Keratinocyte (primary cell): ENCODE results near the gene TSPAN18. TPM values are rescaled to one million over a fixed set of nuclear protein-coding genes. Genes with fewer than 3 reads are reported as not detected.

Source experiments
- DNase-seq: peaks from one replicate; pipeline ENCODE4 v3.0.0-alpha.2; 2011; ENCODE audit warnings: low read depth, missing footprints, low spot score
- FAIRE-seq: peaks from 2 replicates; lab custom pipeline; 2011; peaks lifted over from hg19 to GRCh38; lab: Jason Lieb, UNC
- H2AFZ ChIP-seq: 2 replicates; pipeline ENCODE4 v1.6.0; 2012; ENCODE audit warnings: low read length, control low read depth, inconsistent platforms; ENCODE audit not compliant: control insufficient read depth
- H3K27ac ChIP-seq: 2 replicates; pipeline ENCODE4 v1.5.1; 2011; ENCODE audit warnings: low read length; ENCODE audit not compliant: control insufficient read depth, insufficient read depth
- H3K27me3 ChIP-seq: 3 replicates; pipeline ENCODE4 v1.6.0; 2011; ENCODE audit warnings: low read length; ENCODE audit not compliant: control insufficient read depth, insufficient read depth; ENCODE audit errors: extremely low read depth
- H3K36me3 ChIP-seq, 2 experiments: 2 replicates in 1 of 2; 3 replicates in 1 of 2; pipeline ENCODE4 v1.5.1; 2011; ENCODE audit warnings: low read length in 2 of 2, mild to moderate bottlenecking in 1 of 2; ENCODE audit not compliant: control insufficient read depth in 2 of 2, insufficient read depth in 2 of 2; ENCODE audit errors: extremely low read depth in 1 of 2
- H3K4me1 ChIP-seq: 3 replicates; pipeline ENCODE4 v1.5.1; 2011; ENCODE audit warnings: low read length; ENCODE audit not compliant: control insufficient read depth, insufficient read depth; ENCODE audit errors: extremely low read depth
- H3K4me2 ChIP-seq: 3 replicates; pipeline ENCODE4 v1.6.0; 2011; ENCODE audit warnings: low read depth, low read length; ENCODE audit not compliant: control insufficient read depth, insufficient read depth; ENCODE audit errors: extremely low read depth
- H3K4me3 ChIP-seq, 3 experiments: fragments of 200-600 bp in 1 of 3; sonication (generic) in 1 of 3; 2 replicates in 2 of 3; 3 replicates in 1 of 3; pipeline ENCODE4 v1.5.1; 2011 to 2016; ENCODE audit warnings: low read length in 3 of 3, mild to moderate bottlenecking in 3 of 3, control low read depth in 2 of 3, inconsistent platforms in 1 of 3, low read depth in 1 of 3, mixed read lengths in 1 of 3, mixed run types in 1 of 3, moderate library complexity in 1 of 3; ENCODE audit not compliant: control insufficient read depth in 2 of 3, insufficient read depth in 2 of 3; ENCODE audit errors: extremely low read depth in 1 of 3
- H3K79me2 ChIP-seq: 2 replicates; pipeline ENCODE4 v1.6.0; 2012; ENCODE audit warnings: low read length; ENCODE audit not compliant: control insufficient read depth, insufficient read depth
- H3K9ac ChIP-seq: 3 replicates; pipeline ENCODE4 v1.6.0; 2011; ENCODE audit warnings: low read length; ENCODE audit not compliant: control insufficient read depth, insufficient read depth; ENCODE audit errors: extremely low read depth
- H3K9me1 ChIP-seq: 3 replicates; pipeline ENCODE4 v1.6.0; 2011; ENCODE audit warnings: low read length; ENCODE audit not compliant: control insufficient read depth, insufficient read depth; ENCODE audit errors: extremely low read depth
- H3K9me3 ChIP-seq: 2 replicates; pipeline ENCODE4 v1.5.1; 2012; ENCODE audit warnings: low read depth, low read length; ENCODE audit not compliant: control insufficient read depth
- H4K20me1 ChIP-seq: 3 replicates; pipeline ENCODE4 v1.6.0; 2011; ENCODE audit warnings: low read length; ENCODE audit not compliant: control insufficient read depth, insufficient read depth; ENCODE audit errors: extremely low read depth
- CTCF ChIP-seq, 3 experiments: IDR thresholded peaks in 1 of 3; conservative IDR thresholded peaks in 1 of 3; optimal IDR thresholded peaks in 1 of 3; 2 replicates in 2 of 3; 3 replicates in 1 of 3; pipeline versions ENCODE3 to v1.5.1; 2011; ENCODE audit warnings: low read length in 3 of 3, mild to moderate bottlenecking in 3 of 3, moderate library complexity in 2 of 3, control low read depth in 1 of 3, inconsistent platforms in 1 of 3; ENCODE audit not compliant: insufficient read depth in 2 of 3; ENCODE audit errors: extremely low read depth in 1 of 3
- EZH2 ChIP-seq: IDR thresholded peaks from one replicate; pipeline ENCODE4 v1.6.1; 2012; ENCODE audit warnings: inconsistent platforms, mild to moderate bottlenecking, low read length, moderate library complexity
- dilution Hi-C: fragments of 300-500 bp; cut with MboI; formaldehyde crosslinking; loops from one replicate; pipeline ENCODE4 v1.7.0; 2020; ENCODE audit warnings: low sequenced_read_pairs; ENCODE audit not compliant: extremely low pct_ligation_motif_present
- polyA plus RNA-seq, 5 experiments: library from polyadenylated mRNA; depleted of rRNA in 3 of 5; stranded (reverse) in 3 of 5; stranded (forward) in 1 of 5; unstranded in 1 of 5; fragments of >200 nt; gene quantifications; 1 replicate in 1 of 5; 2 replicates in 3 of 5; 3 replicates in 1 of 5; pipeline versions ENCODE4 v1.2.1 to v1.2.3, GENCODE V29; 2011 to 2012; ENCODE audit warnings: missing spikeins in 2 of 5, low read depth in 1 of 5, low replicate concordance in 1 of 5

Gene TSPAN18
- polyA plus RNA-seq, 1 donor (not counting 4 experiments of a cell fraction or from before 2014, with no cell fraction given), result not detected

- no peak for TF ChIP-seq EZH2
- TF ChIP-seq CTCF (optimal IDR thresholded peaks at IDR 0.05 in 1 of 3, IDR thresholded peaks at IDR 0.05 in 1 of 3, conservative IDR thresholded peaks at IDR 0.05 in 1 of 3; ENCODE audit: extremely low read depth in 1 of 3, insufficient read depth in 2 of 3, low read length in 3 of 3), result no peak
- no peaks in the 10 kb centered on the region for H3K79me2 ChIP-seq
- H3K4me3 ChIP-seq, result no peak overlapping the region
- H3K9me1 ChIP-seq, result no peaks in the 10 kb centered on the region
- no peaks in the 10 kb centered on the region for H3K36me3 ChIP-seq
- H3K27ac ChIP-seq, result no peak overlapping the region
- H3K9me3 ChIP-seq, result no peaks in the 10 kb centered on the region
- no peaks in the 10 kb centered on the region for H4K20me1 ChIP-seq
- DNase-seq (no peak), FAIRE-seq (no peak)
- peaks cover 16% of the 10 kb centered on the region for H3K27me3 ChIP-seq
- no peak overlapping the region for H3K9ac ChIP-seq
- dilution Hi-C loops, result no loop called here
- H2AFZ ChIP-seq, result no peak overlapping the region
- H3K4me1 ChIP-seq, result no peaks in the 10 kb centered on the region
- H3K4me2 ChIP-seq, result no peak overlapping the region
Measured at GRCh38 chr11:44690651-44691050, 36.1 kb upstream of the TSPAN18 start.

- TF ChIP-seq EZH2 (no peak), CTCF (optimal IDR thresholded peaks at IDR 0.05 in 1 of 3, IDR thresholded peaks at IDR 0.05 in 1 of 3, conservative IDR thresholded peaks at IDR 0.05 in 1 of 3; ENCODE audit: extremely low read depth in 1 of 3, insufficient read depth in 2 of 3, low read length in 3 of 3) (no peak)
- dilution Hi-C loops, result no loop called here
- DNase-seq, result no peak
- no peaks in the 10 kb centered on the region for H3K36me3 ChIP-seq
- no peaks in the 10 kb centered on the region for H4K20me1 ChIP-seq
- no peak for FAIRE-seq
- H3K27me3 ChIP-seq, result peaks cover 11% of the 10 kb centered on the region
- H3K4me3 ChIP-seq, result no peak overlapping the region
- no peak overlapping the region for H2AFZ ChIP-seq
- H3K79me2 ChIP-seq, result no peaks in the 10 kb centered on the region
- no peaks in the 10 kb centered on the region for H3K9me1 ChIP-seq
- no peak overlapping the region for H3K9ac ChIP-seq
- no peak overlapping the region for H3K27ac ChIP-seq
- H3K9me3 ChIP-seq, result no peaks in the 10 kb centered on the region
- H3K4me1 ChIP-seq, result no peaks in the 10 kb centered on the region
- no peak overlapping the region for H3K4me2 ChIP-seq
Measured at GRCh38 chr11:44692460-44692859, 34.3 kb upstream of the TSPAN18 start.
